ENCODE measurements around the gene RPS21.

RPS21 gene

DNA sequence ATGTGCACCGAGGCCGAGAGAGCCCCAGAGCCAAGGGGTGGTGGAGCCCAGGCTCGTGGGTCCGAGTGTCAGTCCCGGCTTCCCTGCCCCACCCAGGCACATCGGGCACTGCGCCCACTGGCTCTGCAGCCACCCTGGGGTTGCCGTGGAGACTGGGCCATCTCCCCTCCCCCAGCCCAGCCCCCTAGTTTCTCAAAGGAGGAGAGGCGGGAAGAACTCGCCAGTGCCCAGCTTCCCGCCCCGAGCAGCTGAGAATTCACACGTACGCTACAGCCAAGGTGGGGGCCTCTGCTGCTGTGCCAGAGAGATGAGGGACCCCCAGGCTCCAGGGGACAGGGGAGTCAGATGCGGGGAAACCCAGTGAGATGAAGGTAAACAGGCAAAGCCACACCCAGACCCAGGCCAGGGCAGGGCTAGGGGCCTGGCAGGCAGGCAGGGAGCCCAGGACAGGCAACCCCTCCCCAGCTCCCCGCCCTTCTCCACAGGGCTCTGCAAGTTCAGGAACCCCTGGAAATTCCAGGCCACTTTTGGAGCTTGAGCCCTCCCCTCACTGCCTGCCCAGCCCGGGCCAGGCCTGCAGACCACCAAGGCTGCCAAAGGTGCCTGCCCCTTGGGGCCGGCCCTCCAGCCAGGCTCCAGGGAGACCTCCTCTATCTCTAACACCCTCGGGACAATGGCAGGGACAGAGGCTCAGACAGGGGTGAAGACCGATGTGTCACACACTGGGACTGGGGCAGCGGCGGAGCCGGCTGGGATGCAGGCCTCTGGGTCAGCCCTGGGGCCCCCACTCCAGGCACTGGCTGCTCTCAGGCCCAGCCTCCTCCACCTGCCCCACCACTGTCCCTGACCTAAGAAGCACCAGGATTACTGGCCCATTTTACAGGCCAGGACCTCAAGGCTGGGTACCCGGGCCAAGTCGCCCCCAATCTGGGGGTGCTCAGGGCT is 25.8 kb upstream of the RPS21 start:
- no peak for DNase-seq
- Histone ChIP-seq H3K14ac (ENCODE audit: low read length in 2 of 2) (no peak overlapping the region), H3K27me3 (ENCODE audit: control insufficient read depth in 1 of 2, insufficient read depth in 1 of 2, low read length in 2 of 2) (peaks cover 0 to 2% of the 10 kb centered on the region in 2 experiments), H3K4me2 (ENCODE audit: low read length, poor library complexity, severe bottlenecking) (no peak overlapping the region), H3K27ac (ENCODE audit: low read length, poor library complexity, severe bottlenecking) (peak overlapping the region; percentile 75), H3K18ac (ENCODE audit: low read depth in 1 of 2, low read length in 2 of 2) (no peak overlapping the region), H2AFZ (ENCODE audit: low read depth, low read length) (no peak overlapping the region), H3K9me3 (ENCODE audit: control insufficient read depth, low read length) (no peaks in the 10 kb centered on the region), H2BK12ac (ENCODE audit: low read length in 2 of 2) (peak overlapping the region in 1 of 2 experiments; percentile 45), H2BK5ac (ENCODE audit: low read depth, low read length, poor library complexity, severe bottlenecking) (no peak overlapping the region), H2AK5ac (ENCODE audit: low read length, severe bottlenecking) (peak overlapping the region; percentile 85), H3K23ac (ENCODE audit: low read length in 2 of 2) (no peak overlapping the region), H3K4me1 (ENCODE audit: control insufficient read depth, insufficient read depth, low read depth, low read length) (peaks cover 90% of the 10 kb centered on the region), H3K9ac (ENCODE audit: low read length) (no peak overlapping the region), H2BK15ac (ENCODE audit: low read depth, poor library complexity, severe bottlenecking) (peak overlapping the region; percentile 28), H3K36me3 (ENCODE audit: control insufficient read depth in 1 of 2, insufficient read depth in 2 of 2, low read depth in 1 of 2, low read length in 2 of 2) (peaks cover 0 to 87% of the 10 kb centered on the region in 2 experiments), H3K4me3 (ENCODE audit: insufficient read depth in 1 of 2, low read depth in 1 of 2, low read length in 2 of 2) (no peak overlapping the region), H2BK120ac (ENCODE audit: low read depth, low read length) (no peak overlapping the region), H4K91ac (ENCODE audit: low read length) (no peak overlapping the region), H3K79me1 (replicated peaks; ENCODE audit: low read length, poor library complexity, severe bottlenecking) (peaks cover 4% of the 10 kb centered on the region), H3K4ac (ENCODE audit: low read depth in 1 of 2, low read length in 2 of 2) (no peak overlapping the region), H4K8ac (ENCODE audit: low read length) (peak overlapping the region; percentile 28)
- 73% methylated on average over 25 of the region's 25 CpGs for WGBS

DNA sequence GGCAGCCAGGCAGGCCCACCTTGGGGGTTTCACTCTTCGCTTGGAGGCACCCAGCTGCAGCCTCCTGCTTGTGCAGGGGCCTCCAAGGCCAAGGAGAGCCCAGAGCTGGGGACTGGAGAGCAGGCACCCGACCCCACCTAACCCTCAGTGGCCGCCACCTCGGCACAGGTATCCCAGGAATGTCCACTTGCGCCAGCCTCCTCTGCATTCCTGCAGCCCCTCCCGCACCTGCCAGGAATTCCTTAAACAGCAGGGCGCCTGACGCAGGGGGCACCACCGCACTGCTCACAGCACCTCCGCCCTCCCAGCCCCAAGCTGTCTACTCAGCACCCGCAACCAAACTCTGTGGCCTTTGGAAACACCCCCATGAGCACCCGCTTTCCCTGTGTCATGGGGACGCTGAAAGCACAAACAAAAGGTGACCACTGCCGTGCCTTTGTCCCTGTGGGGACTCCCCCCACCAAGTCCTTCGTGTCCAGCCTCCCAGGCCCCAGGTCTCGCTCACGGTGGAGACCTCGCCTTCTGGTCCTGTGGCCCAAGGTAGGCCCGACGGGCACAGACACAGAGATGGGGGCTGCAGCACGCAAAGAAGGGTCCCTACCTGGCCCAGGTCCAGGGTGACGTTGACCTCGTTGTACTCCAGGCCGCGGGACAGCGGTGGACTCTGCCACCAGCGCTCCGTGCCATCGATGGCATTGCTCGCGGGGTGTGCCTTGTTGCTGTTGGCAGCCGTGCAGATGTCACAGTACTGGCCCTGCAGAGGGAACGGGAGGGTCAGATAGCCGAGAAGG is 24.9 kb upstream of the RPS21 start:
- Histone ChIP-seq H3K18ac (ENCODE audit: low read depth in 1 of 2, low read length in 2 of 2) (no peak overlapping the region), H2BK12ac (ENCODE audit: low read length in 2 of 2) (no peak overlapping the region)
- WGBS: 85% methylated on average over 34 of the region's 34 CpGs

DNA sequence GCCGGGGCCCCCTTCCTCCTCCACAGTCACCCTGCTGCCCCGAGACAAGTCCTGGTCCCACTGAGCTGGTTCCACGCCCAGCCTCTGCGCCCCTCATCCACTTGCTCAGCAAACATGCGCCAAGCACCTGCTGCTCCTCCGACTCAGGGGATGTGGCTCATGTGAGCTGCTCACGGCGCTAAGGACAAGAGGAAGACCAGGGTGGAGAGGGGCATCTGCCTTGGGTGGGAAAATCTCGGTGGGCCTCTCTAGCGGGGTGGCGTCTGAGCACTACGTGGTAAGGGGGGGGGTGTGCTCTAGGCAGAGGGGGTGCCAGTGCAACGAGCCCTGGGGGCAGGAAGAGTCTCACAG is 24.3 kb upstream of the RPS21 start:
- Histone ChIP-seq H3K9ac (ENCODE audit: low read length) (no peak overlapping the region), H2BK12ac (ENCODE audit: low read length in 2 of 2) (no peak overlapping the region), H3K18ac (ENCODE audit: low read depth in 1 of 2, low read length in 2 of 2) (no peak overlapping the region), H3K4ac (ENCODE audit: low read depth in 1 of 2, low read length in 2 of 2) (no peak overlapping the region), H3K23ac (ENCODE audit: low read length in 2 of 2) (no peak overlapping the region), H3K4me3 (ENCODE audit: insufficient read depth in 1 of 2, low read depth in 1 of 2, low read length in 2 of 2) (no peak overlapping the region), H3K79me1 (replicated peaks; ENCODE audit: low read length, poor library complexity, severe bottlenecking) (peaks cover 4% of the 10 kb centered on the region), H4K8ac (ENCODE audit: low read length) (no peak overlapping the region), H3K14ac (ENCODE audit: low read length in 2 of 2) (no peak overlapping the region), H2AK5ac (ENCODE audit: low read length, severe bottlenecking) (peak overlapping the region; percentile 72), H4K91ac (ENCODE audit: low read length) (no peak overlapping the region), H3K4me1 (ENCODE audit: control insufficient read depth, insufficient read depth, low read depth, low read length) (peaks cover 78% of the 10 kb centered on the region), H2BK5ac (ENCODE audit: low read depth, low read length, poor library complexity, severe bottlenecking) (no peak overlapping the region), H2BK120ac (ENCODE audit: low read depth, low read length) (no peak overlapping the region), H3K9me3 (ENCODE audit: control insufficient read depth, low read length) (no peaks in the 10 kb centered on the region), H3K27me3 (ENCODE audit: control insufficient read depth in 1 of 2, insufficient read depth in 1 of 2, low read length in 2 of 2) (peaks cover 0 to 3% of the 10 kb centered on the region in 2 experiments), H2BK15ac (ENCODE audit: low read depth, poor library complexity, severe bottlenecking) (no peak overlapping the region), H3K27ac (ENCODE audit: low read length, poor library complexity, severe bottlenecking) (peak overlapping the region; percentile 66), H3K4me2 (ENCODE audit: low read length, poor library complexity, severe bottlenecking) (peak overlapping the region; percentile 92), H2AFZ (ENCODE audit: low read depth, low read length) (no peak overlapping the region), H3K36me3 (ENCODE audit: control insufficient read depth in 1 of 2, insufficient read depth in 2 of 2, low read depth in 1 of 2, low read length in 2 of 2) (peaks cover 0 to 74% of the 10 kb centered on the region in 2 experiments)
- WGBS: 93% methylated on average over 13 of the region's 13 CpGs
- no peak for DNase-seq

More for the DNA sequence above, 24.9 kb upstream of the RPS21 start:
- H4K91ac ChIP-seq (ENCODE audit: low read length): no peak overlapping the region
- H2BK15ac ChIP-seq (ENCODE audit: low read depth, poor library complexity, severe bottlenecking): no peak overlapping the region
- DNase-seq: no peak
- no peak overlapping the region for H3K14ac ChIP-seq (ENCODE audit: low read length in 2 of 2)
- H2BK5ac ChIP-seq (ENCODE audit: low read depth, low read length, poor library complexity, severe bottlenecking): peak overlapping the region; percentile 3
- no peak overlapping the region for H3K4ac ChIP-seq (ENCODE audit: low read depth in 1 of 2, low read length in 2 of 2)
- H3K4me3 ChIP-seq (ENCODE audit: insufficient read depth in 1 of 2, low read depth in 1 of 2, low read length in 2 of 2): no peak overlapping the region
- peak overlapping the region; percentile 11 for H3K4me2 ChIP-seq (ENCODE audit: low read length, poor library complexity, severe bottlenecking)
- no peak overlapping the region for H3K23ac ChIP-seq (ENCODE audit: low read length in 2 of 2)
- peaks cover 81% of the 10 kb centered on the region for H3K4me1 ChIP-seq (ENCODE audit: control insufficient read depth, insufficient read depth, low read depth, low read length)
- H3K9me3 ChIP-seq (ENCODE audit: control insufficient read depth, low read length): no peaks in the 10 kb centered on the region
- H2AFZ ChIP-seq (ENCODE audit: low read depth, low read length): no peak overlapping the region
- peak overlapping the region; percentile 21 for H2AK5ac ChIP-seq (ENCODE audit: low read length, severe bottlenecking)
- no peak overlapping the region for H3K9ac ChIP-seq (ENCODE audit: low read length)
- H3K79me1 ChIP-seq (replicated peaks; ENCODE audit: low read length, poor library complexity, severe bottlenecking): peaks cover 4% of the 10 kb centered on the region
- peaks cover 0 to 78% of the 10 kb centered on the region in 2 experiments for H3K36me3 ChIP-seq (ENCODE audit: control insufficient read depth in 1 of 2, insufficient read depth in 2 of 2, low read depth in 1 of 2, low read length in 2 of 2)
- peak overlapping the region; percentile 75 for H3K27ac ChIP-seq (ENCODE audit: low read length, poor library complexity, severe bottlenecking)
- H2BK120ac ChIP-seq (ENCODE audit: low read depth, low read length): no peak overlapping the region
- no peak overlapping the region for H4K8ac ChIP-seq (ENCODE audit: low read length)
- H3K27me3 ChIP-seq (ENCODE audit: control insufficient read depth in 1 of 2, insufficient read depth in 1 of 2, low read length in 2 of 2): peaks cover 0 to 3% of the 10 kb centered on the region in 2 experiments

Data from mesenchymal stem cell (in vitro differentiated cells and primary cell).